Sigmoid colon (tissue), 7 donors: ENCODE data around the gene FBXL17. TPM values are rescaled to one million over a fixed set of nuclear protein-coding genes. Genes with fewer than 3 reads are reported as not detected.
"Not testable (repeated sequence)": the region's sequence is repeated elsewhere in the genome, so short reads cannot be mapped to it uniquely, and the experiment has no call there.

Source experiments
- DNase-seq: peaks from one replicate; pipeline ENCODE4 v3.0.0-alpha.2; 2019
- H3K27ac ChIP-seq, 4 donors: fragments of 200-600 bp; sonication (generic); one replicate each; pipeline ENCODE4 v1.5.1; 2016 to 2019; ENCODE audit warnings: mild to moderate bottlenecking in 1 of 4
- H3K27me3 ChIP-seq, 3 donors: fragments of 200-600 bp; sonication (generic); one replicate each; pipeline ENCODE4 v1.5.1; 2019; ENCODE audit warnings: mild to moderate bottlenecking in 1 of 3
- H3K36me3 ChIP-seq, 4 donors: fragments of 200-600 bp; sonication (generic); one replicate each; pipeline ENCODE4 v1.5.1; 2016 to 2019
- H3K4me1 ChIP-seq, 4 donors: fragments of 200-600 bp; sonication (generic); one replicate each; pipeline ENCODE4 v1.5.1; 2017 to 2019
- H3K4me3 ChIP-seq, 4 donors: fragments of 200-600 bp; sonication (generic); one replicate each; pipeline ENCODE4 v1.5.1; 2017 to 2019; ENCODE audit warnings: mild to moderate bottlenecking in 2 of 4, moderate library complexity in 1 of 4
- H3K9me3 ChIP-seq, 4 donors: fragments of 200-600 bp in 3 of 4; sonication (generic) in 3 of 4; one replicate each; pipeline versions ENCODE4 v1.5.1 to v1.6.1; 2013 to 2019
- CTCF ChIP-seq, 4 experiments: fragments of 450-650 bp in 3 of 4; fragments of 200-600 bp in 1 of 4; IDR thresholded peaks; one replicate each; pipeline ENCODE4 v1.5.1; 2016 to 2019; ENCODE audit warnings: antibody characterized with exemption in 4 of 4, mild to moderate bottlenecking in 3 of 4, moderate library complexity in 2 of 4
- EP300 ChIP-seq, 4 donors: sonication (generic); formaldehyde crosslinking; IDR thresholded peaks; one replicate each; pipeline ENCODE4 v1.6.1; 2017; ENCODE audit warnings: antibody characterized with exemption in 4 of 4
- POLR2A ChIP-seq, 2 donors: fragments of 450-650 bp; IDR thresholded peaks; one replicate each; pipeline ENCODE4 v1.6.1; 2016; ENCODE audit warnings: antibody characterized with exemption in 2 of 2, mild to moderate bottlenecking in 2 of 2, moderate library complexity in 2 of 2
- POLR2AphosphoS5 ChIP-seq, 4 donors: sonication (generic); formaldehyde crosslinking; IDR thresholded peaks; one replicate each; pipeline ENCODE4 v1.6.1; 2017; ENCODE audit warnings: antibody characterized with exemption in 4 of 4
- WGBS, 2 donors: extraction: QIAGEN DNeasy Blood & Tissue Kit; methylation state at CpG; one replicate each; pipeline ENCODE4 v1.1.7; 2013; 5-methylcytosine and 5-hydroxymethylcytosine counted together
- intact Hi-C: fragments of 100-400 bp; cut with DNase I; formaldehyde crosslinking; loops from one replicate; pipeline ENCODE4 v1.15.1; 2023
- polyA plus RNA-seq, 3 donors: library from polyadenylated mRNA; stranded (reverse); fragments of 200-250 nt; gene quantifications; one replicate each; pipeline ENCODE4 v1.2.3, GENCODE V29; 2013
- total RNA-seq, 4 donors: library from RNA; depleted of rRNA; stranded (reverse); fragments of >200 nt; gene quantifications; one replicate each; pipeline ENCODE4 v1.1.0, GENCODE V29; 2016
- donor health status: healthy with polysubstance abuse.
- donor health status: Bipolar disorder and iron deficiency.
- donor health status: healthy.

The FBXL17 gene
- total and polyA plus RNA-seq, 7 donors = 8.2 to 22.5 (median 16.6) TPM

DNA sequence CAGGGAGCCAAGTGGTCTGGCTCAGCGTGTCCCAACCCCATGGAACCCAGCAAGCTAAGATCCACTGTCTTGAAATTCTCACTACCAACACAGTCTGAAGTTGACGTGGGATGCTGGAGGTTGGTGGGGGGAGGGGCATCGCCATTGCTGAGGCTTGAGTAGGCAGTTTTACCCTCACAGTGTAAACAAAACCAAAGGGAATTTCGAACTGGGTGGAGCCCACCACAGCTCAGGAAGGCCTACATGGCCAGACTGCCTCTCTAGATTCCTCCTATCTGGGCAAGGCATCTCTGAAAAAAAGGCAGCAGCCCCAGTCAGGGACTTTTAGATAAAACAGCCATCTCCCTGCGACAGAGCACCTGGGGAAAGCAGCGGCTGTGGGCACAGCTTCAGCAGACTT lies 17.1 kb upstream of the FBXL17 start:
- Histone ChIP-seq H3K27ac (no peak overlapping the region), H3K9me3 (no peaks in the 10 kb centered on the region), H3K27me3 (peaks cover 0 to 14% (median 0%) of the 10 kb centered on the region in 3 donors), H3K36me3 (no peaks in the 10 kb centered on the region), H3K4me1 (no peaks in the 10 kb centered on the region), H3K4me3 (no peak overlapping the region)
- intact Hi-C loops = no loop called here
- DNase-seq = no peak
- TF ChIP-seq CTCF (IDR thresholded peaks at IDR 0.05) (no peak), POLR2A (IDR thresholded peaks at IDR 0.05) (no peak), EP300 (IDR thresholded peaks at IDR 0.05) (no peak), POLR2AphosphoS5 (IDR thresholded peaks at IDR 0.05) (no peak)
- WGBS, 2 donors = 69 to 71% methylated on average over 6 of the region's 6 CpGs

DNA sequence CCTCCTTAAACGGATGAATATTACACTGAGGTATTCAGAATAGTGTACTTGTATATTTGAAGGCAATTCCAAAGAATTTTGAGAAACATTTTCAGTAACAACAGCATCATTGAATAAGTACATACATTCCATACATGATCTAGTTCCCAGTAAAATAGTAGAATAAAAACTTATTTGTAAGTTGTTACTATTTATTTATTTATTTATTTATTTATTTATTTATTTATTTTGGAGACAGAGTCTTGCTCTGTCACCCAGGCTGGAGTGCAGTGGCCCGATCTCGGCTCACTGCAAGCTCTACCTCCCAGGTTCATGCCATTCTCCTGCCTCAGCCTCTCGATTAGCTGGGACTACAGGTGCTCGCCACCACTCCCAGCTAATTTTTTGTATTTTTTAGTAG lies 14.9 kb upstream of the FBXL17 start:
- H3K36me3 ChIP-seq, H3K4me3 ChIP-seq, H3K4me1 ChIP-seq, H3K27ac ChIP-seq, intact Hi-C loops, DNase-seq, H3K9me3 ChIP-seq: not testable (repeated sequence)
- peaks cover 0 to 14% (median 0%) of the 10 kb centered on the region in 3 donors for H3K27me3 ChIP-seq
- 88 to 93% methylated on average over 5 of the region's 5 CpGs for WGBS, 2 donors

- no peak for DNase-seq
- intact Hi-C loops = no loop called here
- 82 to 86% methylated on average over 3 of the region's 3 CpGs for whole genome bisulfite sequencing, 2 donors
Measured at GRCh38 chr5:108387758-108388157, 5.9 kb upstream of the FBXL17 start.

GRCh38 chr5:108386345-108387061 lies 4.6 kb upstream of the FBXL17 start:
- intact Hi-C loops = no loop called here
- no peaks in the 10 kb centered on the region for H3K9me3 ChIP-seq
- 73 to 88% methylated on average over 3 of the region's 3 CpGs for WGBS, 2 donors
- H3K27ac ChIP-seq = no peak overlapping the region
- peaks cover 0 to 9% (median 6%) of the 10 kb centered on the region in 4 donors for H3K4me1 ChIP-seq
- DNase-seq = no peak
- no peak overlapping the region for H3K4me3 ChIP-seq
- no peak for TF ChIP-seq EP300 (IDR thresholded peaks at IDR 0.05)
- H3K36me3 ChIP-seq = no peaks in the 10 kb centered on the region
- H3K27me3 ChIP-seq = no peaks in the 10 kb centered on the region

More at GRCh38 chr5:108387758-108388157, 5.9 kb upstream of the FBXL17 start:
- TF ChIP-seq CTCF (IDR thresholded peaks at IDR 0.05) = no peak
- TF ChIP-seq EP300 (IDR thresholded peaks at IDR 0.05) = no peak
- no peak for TF ChIP-seq POLR2A (IDR thresholded peaks at IDR 0.05)
- no peak for TF ChIP-seq POLR2AphosphoS5 (IDR thresholded peaks at IDR 0.05)
- Histone ChIP-seq H3K27ac (no peak overlapping the region), H3K4me3 (no peak overlapping the region), H3K9me3 (no peaks in the 10 kb centered on the region), H3K36me3 (no peaks in the 10 kb centered on the region), H3K4me1 (peaks cover 0 to 6% (median 6%) of the 10 kb centered on the region in 4 donors), H3K27me3 (no peaks in the 10 kb centered on the region)

DNA sequence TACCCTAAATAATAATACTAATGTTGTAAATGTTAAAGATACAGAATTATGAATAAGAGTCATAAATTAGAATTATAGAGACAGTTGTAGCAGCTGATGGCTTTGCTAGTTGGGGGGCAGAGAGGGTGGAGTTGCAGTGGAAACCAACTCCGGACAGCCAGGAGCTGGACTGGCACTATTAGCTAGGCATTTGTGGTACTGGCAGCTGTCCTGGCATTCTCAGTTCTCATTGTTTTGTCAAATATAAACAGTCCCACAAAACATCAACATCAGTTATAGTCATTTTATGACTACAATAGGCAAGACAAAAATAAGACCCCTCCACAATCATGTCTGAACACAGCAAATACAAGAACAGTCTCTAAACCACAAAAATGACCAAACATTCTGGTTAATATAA lies 2.8 kb upstream of the FBXL17 start:
- DNase-seq = no peak
- WGBS, 2 donors = 90 to 96% methylated on average over 1 of the region's 1 CpG
- Histone ChIP-seq H3K4me3 (no peak overlapping the region), H3K27ac (no peak overlapping the region), H3K27me3 (no peaks in the 10 kb centered on the region), H3K36me3 (no peaks in the 10 kb centered on the region), H3K9me3 (no peaks in the 10 kb centered on the region), H3K4me1 (peaks cover 0 to 16% (median 13%) of the 10 kb centered on the region in 4 donors)
- intact Hi-C loops = loop anchor here (5.0 kb wide), 3 partner anchors 363 to 1303 kb away; partner anchors contain the start of genes FER and MAN2A1
- TF ChIP-seq POLR2A (IDR thresholded peaks at IDR 0.05) = no peak
- no peak for TF ChIP-seq CTCF (IDR thresholded peaks at IDR 0.05)
- TF ChIP-seq EP300 (IDR thresholded peaks at IDR 0.05) = no peak
- no peak for TF ChIP-seq POLR2AphosphoS5 (IDR thresholded peaks at IDR 0.05)
